Astrocyte (in vitro differentiated cells and primary cell): ENCODE data around the gene CFI.

Experiments used
- CTCF ChIP-seq: IDR thresholded peaks from 2 replicates; pipeline ENCODE4 v1.5.1; 2011; ENCODE audit warnings: low read depth, mild to moderate bottlenecking, inconsistent platforms, low read length, moderate library complexity; ENCODE audit not compliant: insufficient read depth
- EZH2 ChIP-seq: IDR thresholded peaks from 2 replicates; pipeline ENCODE4 v1.6.1; 2012; ENCODE audit warnings: mild to moderate bottlenecking, low read length, inconsistent platforms; ENCODE audit not compliant: insufficient read depth

GRCh38 chr4:109729117-109729717 lies 72.6 kb downstream of the CFI start:
- no peak for TF ChIP-seq CTCF
- no peak for TF ChIP-seq EZH2
